ENCODE data around the gene PRKAG2. TPM values are rescaled to one million over a fixed set of nuclear protein-coding genes. Genes with fewer than 3 reads are reported as not detected.
"Not testable (repeated sequence)": the region's sequence is repeated elsewhere in the genome, so short reads cannot be mapped to it uniquely, and the experiment has no call there.

PRKAG2 gene
- polyA plus RNA-seq, 5 donors: 14.3 to 21.6 (median 17.3) TPM

DNA sequence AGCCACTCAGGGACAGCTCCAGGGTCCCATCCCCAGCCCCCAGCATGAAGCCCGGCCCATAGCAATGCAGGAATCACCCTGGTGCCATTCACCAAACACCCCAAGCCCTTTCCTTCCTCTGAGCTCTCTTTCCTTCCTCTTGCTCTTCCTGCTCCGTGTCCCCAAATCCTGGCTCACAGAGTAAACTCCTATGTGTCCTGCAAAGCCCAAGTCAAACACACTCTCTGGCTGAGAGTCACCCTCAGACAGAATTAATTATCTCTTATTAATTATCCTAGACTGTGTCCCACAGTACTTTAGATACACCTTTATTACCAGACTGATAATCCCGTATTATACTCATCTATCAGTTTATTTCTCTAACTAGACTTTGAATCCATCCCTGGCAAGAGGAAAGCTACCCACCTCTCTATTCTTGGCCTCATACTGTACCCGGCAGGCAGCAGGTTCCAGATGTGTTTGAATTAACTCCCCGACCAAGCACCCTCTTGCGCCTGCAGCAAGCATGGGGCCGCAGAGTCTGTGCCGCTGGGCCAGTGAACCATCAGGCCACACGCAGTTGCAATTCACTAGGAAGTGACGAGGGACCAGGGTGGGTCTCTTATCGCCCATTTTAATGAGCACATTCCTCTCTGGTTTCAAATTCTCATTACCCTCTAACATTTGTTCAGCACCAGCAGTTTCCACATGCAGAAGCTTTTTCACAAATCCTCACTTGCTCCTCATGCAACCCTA lies 86.7 kb downstream of the PRKAG2 start:
- no peak for DNase-seq

DNA sequence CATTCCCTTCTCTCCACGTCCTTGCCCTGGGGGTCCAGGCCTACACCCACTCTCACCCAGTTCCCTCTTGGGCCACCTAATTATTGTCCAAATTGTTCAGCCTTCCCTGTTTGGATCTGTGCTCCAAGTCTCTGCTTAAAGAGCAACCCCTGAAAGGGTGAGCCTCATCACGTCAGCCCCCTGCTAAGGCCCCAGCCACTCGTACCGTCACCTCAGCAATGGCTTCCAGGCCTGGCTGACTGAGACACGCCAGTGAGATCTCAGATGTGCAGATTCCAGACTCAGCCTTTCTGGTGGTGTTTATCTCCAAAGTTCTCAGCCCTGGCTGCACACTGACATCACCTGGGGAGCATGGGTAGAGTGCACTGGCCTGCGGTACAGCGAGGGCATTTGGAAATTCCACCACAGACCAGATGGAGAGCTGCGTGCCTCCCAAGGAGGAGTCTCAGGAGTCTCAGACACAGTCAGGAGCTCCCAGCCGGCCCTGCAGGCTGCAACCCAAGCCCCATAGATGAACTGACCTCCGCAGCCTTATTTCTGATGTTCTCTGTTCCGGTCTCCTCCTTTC lies 87.5 kb downstream of the PRKAG2 start:
- no peak for DNase-seq

DNA sequence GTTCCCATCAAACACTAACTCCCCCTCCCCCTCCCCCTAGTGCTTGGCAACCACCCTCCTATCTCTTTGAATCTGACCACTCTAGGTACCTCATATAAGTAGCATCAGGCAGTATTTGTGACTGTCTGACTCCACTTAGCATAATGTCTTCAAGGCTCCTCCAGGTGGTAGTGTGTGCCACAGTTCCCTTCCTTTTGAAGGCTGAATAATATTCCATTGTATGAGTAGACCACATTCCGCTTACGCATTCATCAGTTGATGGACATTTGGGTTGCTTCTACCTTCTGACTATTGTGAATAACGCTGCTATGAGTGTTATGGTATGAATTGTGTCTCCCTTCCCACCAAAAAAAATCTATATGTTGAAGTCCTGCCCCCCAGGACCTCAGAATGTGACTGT lies 89.6 kb downstream of the PRKAG2 start:
- DNase-seq: no peak

DNA sequence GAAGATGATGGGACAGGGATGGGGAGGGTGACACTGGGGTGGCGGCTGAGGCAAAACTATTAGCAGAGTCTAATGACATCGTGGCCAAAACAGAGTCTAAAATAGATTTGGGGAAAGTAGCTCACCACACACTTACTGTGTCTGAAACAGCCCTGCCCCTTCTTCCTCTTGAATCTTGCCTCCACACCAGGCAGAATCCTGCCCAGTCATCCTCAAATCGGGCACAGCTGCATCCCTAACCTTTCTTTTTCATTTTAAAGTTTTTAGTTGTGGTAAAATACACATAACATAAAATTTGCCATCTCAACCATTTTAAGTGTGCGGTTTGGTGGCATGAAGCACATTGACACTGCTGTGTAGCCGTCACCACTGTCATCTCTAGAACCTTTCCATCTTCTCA lies 90.0 kb downstream of the PRKAG2 start:
- DNase-seq: no peak

DNA sequence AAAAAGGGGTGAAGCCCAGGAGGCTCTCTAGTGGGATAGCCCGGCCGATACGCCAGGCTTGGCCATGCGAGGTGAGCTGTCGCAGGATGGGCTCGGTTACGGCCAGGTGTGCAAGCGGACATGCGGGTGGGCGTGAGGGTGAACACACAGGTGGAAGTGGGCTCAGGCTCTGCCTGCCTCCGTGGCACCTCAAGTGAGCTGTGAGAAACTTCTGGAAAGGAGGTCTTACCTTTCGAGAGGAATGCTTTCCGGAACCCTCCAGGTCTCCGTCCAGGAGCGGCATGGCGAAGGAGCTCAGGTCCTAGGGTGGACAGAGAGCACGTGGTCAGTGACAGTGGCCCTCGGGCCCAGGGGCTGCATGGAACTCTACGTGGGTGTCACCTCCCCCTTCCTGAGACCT lies 90.7 kb downstream of the PRKAG2 start:
- DNase-seq: no peak

DNA sequence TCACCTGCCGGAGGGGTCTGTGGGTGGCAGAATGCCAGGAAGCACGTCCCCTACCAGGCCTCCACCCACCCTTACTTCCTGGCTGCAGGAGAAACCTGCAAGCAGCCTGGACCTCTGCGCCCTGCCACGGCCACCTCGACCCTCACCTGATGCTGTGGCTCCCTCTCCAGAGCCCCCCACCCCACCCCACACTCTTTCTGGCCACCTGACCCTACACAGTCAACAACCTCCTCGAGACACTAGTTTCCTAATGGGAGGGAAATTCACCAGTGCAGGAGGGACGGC lies 91.3 kb downstream of the PRKAG2 start:
- no peak for DNase-seq

DNA sequence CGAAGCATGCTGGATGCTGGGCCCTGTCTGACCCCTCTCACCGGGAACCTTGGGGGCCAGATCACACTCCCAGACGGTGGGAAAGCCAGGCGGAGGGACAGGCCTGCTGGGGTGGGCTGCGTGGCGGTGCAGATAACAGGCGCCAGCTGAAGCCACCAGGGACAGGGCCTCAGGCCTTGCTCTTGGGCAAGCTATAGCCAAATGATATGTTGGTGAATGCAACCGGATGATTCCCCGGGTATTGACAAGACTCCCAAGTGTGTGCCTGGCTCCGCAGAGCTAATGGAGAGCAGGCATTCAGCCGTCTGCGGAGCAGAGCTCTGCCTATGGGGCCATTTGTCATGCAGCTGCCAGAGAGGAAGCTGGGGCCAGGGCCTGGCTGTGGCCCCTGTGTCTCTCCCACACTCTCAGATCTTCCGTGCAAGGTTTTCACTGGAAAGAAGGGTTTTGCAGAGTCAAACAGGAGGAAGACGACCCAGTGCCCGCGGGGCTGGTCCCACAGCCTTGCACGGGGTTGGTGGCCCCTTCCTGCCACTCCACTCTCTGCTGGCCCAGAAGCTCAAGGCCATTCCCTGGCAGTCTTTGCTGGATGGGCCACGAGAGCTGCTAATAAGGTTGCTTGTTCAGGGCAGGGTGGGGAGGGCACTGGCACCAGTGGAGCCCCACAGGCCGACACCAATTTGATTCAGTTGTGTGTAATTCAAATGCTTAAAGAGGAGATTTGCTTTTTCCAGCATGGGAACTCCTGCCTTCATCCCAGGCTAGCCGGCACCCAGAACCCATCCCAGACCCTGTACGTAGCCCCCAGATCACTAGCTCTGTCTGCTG lies 91.8 kb downstream of the PRKAG2 start:
- DNase-seq: no peak

DNA sequence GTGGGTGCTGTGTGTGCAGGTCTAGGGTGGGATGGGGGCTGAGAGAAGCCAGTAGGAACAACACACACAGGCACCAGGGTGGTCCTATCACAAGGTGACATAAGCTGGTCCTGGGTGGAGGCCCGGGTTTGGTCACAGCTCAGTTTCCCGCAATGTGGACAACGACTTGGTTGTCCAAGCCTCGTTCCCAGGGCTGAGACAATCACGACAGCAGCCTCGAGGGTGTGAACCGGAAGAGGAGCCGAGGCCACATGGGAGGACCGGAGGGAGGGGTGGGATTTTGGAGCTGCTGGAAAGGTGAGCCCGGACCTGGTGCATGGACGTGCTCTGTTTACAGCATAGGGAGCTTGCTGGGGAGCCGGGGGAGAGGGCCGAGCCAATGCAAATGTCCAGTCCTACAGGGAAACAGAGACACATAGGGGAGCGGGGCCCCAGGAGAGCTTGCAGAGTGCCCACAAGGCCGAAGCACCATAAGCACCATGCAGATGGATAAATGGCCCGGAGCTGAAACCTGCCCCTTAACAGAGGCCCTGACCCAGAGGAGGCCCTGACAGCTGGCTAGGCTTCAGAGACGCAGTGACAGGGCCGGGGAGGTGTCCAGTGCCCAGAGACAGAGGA lies 92.8 kb downstream of the PRKAG2 start:
- no peak for DNase-seq

DNA sequence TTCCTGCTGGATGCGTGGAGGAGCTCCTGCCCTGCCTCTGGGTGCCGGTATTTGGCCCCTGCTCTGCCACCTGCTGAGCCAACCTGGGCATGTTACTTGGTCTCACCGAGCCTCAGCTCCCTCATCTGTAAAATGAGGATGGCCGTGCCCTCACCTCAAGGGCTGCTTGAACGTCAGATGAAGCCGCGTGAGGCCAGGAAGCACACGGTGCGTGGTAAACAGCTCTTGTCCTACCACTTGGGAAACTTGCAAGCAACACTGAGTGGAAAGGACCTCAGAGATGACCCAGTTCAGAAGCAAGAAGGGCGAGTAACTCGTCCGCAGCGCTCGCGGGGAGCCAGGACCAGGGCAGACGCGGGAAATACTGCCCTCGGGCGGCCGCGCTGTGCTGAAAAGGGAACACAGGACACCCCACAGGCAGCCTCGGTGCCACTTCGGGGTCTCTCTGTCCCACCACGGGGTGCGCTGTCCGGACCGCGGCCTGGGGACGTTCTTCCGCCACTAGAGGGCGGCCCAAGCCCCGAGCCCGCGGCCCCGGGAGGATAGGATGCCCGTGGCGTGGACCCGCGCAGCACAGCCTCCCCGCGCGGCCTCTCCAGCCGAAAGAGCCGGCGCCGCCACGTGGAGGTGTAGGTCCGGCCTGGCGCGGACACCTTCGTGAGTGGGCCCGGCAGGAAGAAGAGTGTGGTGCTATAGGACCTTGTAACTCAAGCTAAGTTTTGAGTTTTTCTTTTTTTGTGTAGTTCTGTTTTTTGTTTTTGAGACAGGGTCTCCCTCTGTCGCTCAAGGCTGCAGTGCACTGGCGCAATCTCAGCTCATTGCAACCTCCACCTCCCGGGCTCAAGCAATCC lies 94.1 kb downstream of the PRKAG2 start:
- DNase-seq: peak; percentile 64 to 66

DNA sequence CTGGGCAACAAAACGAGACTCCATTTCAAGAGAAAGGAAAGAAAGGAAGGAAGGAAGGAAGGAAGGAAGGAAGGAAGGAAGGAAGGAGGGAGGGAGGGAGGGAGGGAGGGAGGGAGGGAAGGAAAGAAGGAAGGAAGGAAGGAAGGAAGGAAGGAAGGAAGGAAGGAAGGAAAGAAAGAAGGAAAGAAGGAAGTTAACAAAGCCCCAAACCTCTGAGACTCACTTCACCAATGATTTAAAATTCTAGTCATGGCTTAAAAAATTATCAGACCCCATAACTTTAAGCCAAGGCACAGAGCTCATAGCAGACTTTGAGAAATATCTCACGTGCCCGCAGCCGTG lies 94.7 kb downstream of the PRKAG2 start:
- not testable (repeated sequence) for DNase-seq

DNA sequence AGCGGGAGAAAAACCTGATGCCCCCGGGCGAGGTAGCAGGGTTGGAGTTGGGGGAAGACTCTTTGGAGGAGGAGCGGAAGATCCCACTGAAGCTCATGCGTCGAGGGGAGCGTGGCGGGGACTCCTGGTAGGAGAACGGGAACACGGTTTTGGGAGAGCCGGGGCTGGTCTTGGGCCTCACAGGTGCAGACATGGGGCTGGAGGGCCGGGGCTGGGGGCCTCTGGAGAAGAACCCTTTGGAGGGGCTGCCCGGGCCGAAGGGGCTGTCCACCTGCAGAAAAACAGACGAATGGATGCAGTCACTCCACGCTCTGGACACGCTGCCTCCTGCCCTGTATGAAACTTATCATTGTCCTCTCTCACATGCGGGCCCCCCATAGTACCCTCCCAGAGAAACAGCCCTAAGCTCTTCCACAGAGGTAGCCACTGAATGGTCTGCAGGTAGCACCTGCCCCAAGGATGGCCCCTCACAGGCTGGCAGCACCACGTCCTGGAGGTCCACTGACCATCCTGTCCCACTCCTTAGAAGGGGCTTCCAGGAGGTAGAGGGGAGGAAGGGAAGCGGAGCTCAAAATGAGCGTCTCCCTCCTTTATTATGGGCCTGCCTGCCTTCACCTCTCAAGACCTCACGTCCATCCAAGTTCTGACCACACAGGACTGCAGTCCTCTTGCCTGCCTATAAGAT lies 95.6 kb downstream of the PRKAG2 start:
- DNase-seq: no peak

DNA sequence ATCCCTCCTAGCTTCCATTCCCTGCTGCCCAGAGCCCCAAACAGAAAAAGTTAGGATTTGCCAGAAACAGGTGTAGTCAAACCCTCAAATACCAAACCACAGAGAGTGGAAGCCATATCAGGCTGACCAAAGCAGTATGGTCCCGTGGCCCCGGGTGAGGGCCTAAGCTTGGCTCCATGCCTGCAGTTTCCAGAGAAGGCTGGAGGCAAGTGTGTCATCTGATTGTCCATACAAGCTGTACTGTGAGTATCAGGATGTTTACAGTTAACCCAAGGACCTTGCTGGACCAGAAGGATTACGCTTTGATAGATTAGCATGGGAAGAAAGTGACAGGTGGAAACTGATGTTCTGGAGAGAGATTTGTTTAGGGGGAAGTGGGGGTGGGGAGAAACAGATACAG lies 96.3 kb downstream of the PRKAG2 start:
- DNase-seq: peak; percentile 18 to 25

DNA sequence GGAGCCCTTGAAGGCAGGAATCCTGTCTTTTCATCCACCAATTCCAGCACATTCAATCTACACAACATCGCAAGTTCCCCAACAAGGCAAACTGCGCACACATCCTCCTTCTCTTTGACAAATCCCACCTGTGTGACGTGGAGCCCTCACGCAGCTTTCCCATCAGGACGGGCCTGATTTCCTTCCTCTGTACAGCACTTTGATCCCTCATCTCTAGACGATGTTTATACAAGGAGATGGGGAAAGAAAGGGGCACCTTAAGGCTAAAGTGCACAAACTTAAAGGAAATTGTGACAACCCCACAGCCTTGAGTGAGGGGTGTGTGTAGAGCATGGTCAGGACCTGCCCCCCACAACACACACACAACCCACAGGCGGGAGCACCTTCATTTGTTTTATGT lies 97.2 kb downstream of the PRKAG2 start:
- no peak for DNase-seq

DNA sequence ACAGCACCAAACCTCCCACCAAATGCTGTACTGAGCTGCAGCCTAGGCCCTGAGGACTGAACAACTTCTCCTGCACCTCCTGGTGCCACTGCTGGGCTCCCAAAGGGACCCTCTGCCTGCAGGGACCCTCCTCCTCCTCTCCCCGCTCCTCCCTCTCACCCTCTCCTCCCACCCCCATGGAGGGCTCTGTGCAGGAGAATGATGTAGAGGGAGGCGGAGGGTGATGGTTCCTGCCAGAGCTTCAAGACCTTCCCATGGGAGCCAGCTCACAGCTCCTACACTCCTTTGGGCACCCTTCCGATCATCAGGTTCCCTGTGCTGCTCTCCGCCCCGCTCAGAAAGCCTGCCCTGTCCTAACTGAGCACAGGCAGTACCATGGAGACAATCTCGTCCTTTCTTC lies 97.7 kb downstream of the PRKAG2 start:
- DNase-seq: no peak

DNA sequence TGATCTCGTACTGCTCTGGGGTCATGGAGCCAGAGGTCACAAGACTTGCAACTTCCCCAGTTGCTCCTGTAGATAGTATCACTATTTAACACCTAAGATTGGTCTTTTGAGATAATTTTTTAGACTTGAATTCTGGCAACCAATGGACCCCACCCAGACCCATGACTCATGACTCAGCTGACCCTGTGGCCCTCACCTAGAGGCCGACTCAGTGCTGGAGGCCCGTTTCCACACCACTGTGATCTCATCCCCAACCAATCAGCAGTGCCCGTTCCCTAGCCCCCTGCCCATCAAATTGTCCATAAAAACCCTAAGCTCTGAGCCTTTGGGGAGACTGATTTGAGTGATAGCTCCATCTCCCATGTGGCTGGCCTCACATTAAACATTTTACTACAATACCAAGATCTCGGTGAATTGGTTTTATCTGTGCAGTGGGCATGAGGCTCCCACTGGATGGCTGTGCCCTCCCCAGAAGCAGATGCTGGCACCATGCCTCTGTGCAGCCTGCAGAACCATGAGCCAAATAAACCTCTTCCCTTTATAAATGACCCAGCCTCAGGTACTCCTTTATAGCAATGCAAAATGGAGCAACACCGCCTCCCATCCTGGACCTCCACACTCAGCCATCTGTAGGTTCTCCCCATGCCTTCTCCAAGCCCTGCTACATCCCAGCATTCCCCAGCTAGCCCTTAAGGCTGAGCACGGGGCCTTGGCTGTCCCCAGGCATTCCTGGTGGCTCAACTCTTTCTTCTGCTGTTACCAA lies 98.8 kb downstream of the PRKAG2 start:
- no peak for DNase-seq

DNA sequence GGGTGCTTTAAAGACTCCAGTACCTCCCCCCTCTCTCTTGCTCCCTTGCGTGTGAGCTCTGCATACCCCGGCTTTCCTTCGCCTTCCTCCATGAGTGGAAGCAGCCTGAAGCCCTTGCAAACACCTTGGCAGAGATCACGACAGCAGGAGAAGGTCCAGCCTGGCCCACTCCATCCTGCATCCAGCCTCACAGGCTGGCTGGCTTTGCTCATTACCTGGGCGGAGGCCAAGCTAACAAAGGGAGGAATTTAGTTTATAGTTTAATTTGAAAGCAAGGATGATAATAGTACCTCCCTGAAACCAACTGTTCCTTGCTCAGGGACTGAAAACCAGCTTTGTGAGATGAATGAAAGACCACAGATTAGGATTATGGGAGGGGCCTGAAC lies 99.4 kb downstream of the PRKAG2 start:
- no peak for DNase-seq

DNA sequence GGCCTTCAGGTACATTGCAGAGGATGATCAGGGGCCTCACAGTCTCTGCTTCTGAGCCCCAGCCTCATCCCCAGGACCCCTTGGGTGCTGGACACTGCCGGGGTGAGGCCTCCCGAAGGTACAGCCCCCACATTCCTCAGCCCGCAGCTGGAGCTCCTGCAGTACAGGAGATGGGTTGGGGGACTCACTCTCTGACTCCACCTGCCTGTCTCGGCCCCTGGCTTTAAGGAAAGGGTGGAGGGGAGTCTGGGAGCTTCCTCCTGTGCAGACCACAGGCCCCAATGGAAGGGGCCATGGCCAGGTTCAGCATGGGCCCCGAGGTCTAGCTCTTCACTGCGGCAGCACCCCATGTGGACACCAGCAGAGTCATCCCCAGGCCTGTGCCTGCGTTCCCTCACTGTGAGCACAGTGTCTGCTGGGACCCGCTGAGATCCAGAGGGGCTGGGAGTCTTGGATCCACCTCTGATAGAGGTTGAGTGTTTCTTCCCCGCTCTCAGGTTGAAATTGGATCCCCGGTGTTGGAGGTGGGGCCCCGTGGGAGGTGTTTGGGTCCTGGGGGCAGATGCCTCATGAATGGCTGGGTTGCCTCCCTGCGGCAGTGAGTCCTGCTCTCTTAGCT lies 99.9 kb downstream of the PRKAG2 start:
- DNase-seq: no peak

DNA sequence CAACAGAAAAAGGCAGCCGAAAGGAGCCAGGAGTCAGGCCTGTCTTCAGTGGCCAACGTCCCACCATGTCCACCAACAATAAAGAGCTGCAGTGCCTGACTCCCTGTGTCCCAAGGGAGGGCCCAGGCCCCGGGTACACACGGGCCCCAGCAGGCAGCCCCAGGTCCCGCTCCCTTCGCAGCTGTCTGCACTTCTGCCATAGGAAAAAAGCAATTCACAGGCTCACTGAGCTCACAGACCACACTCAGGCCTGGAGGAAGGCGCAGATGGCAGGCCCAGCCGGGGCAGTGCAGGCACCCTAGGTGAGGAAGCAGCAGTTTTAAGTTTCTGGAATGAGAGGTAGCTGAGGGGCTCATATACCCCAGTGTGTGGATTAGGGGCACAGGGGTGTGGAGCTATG lies 100.5 kb downstream of the PRKAG2 start:
- DNase-seq: no peak

DNA sequence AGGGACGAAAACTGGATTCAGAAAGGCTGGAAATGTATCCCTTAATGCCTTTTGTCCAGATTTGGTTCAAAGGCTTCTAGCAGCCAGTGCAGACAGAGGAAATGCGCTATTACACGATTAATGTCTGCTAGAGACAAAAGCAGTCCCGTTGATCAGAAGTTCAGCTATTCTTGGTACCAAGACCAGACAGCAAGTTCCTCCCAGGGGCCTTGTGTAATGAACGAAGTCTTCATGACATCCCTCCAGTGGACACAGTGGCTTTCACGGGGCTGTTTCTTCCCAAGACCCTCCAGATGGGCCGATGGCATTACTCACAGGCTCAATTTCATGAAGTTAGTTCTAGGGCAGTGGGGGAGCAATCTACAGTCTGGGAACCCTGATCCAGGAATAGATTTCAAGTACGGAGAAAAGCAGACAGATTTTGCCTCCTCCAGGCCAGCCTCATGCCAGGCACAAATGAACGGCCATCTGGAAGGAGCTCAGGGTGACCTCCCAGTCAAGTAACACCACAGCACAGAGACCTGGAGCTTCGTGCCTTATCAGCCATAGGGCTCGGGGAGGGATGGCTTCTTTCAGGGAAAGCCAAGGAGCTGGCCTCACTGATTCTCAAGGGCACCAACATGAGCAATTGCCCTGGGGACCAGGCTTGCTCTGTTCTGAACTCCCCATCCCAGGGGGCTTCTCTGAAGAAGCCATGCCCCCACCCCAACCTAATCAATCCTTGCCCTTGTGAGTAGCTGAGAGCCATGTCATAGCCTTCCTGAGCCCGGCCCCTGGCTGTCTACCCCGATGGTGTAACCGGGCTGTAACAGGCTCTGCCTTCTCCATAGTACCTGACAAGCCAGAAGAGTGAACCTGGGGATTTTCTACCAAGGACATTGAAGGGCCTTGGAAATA lies 101.1 kb downstream of the PRKAG2 start:
- no peak for DNase-seq
